Activated T-cell treated with anti-CD3 and anti-CD28 coated beads, Interleukin-2, amount 50 U/mL, for 4 hours (primary cell): ENCODE measurements around the gene MEIS1. TPM values are rescaled to one million over a fixed set of nuclear protein-coding genes. Genes with fewer than 3 reads are reported as not detected.

Source experiments
- ATAC-seq, 2 donors: fragments of 200-7000 bp; cut with Tn5 transposase; one replicate each; pipeline ENCODE4 v1.10.0; 2021
- DNase-seq: peaks from one replicate; pipeline ENCODE4 v3.0.0-alpha.2; 2020
- H3K27me3 Mint-ChIP-seq: one replicate; pipeline ENCODE4 v1.8.0; 2021; ENCODE audit warnings: low read depth, mixed read lengths
- H3K36me3 Mint-ChIP-seq: one replicate; pipeline ENCODE4 v1.8.0; 2022; ENCODE audit warnings: mixed read lengths; ENCODE audit not compliant: insufficient read depth
- H3K4me1 Mint-ChIP-seq: one replicate; pipeline ENCODE4 v1.8.0; 2021; ENCODE audit warnings: low read depth, mixed read lengths
- H3K4me3 Mint-ChIP-seq: one replicate; pipeline ENCODE4 v1.8.0; 2021; ENCODE audit warnings: mild to moderate bottlenecking, moderate library complexity, mixed read lengths
- H3K9me3 Mint-ChIP-seq: one replicate; pipeline ENCODE4 v1.8.0; 2021; ENCODE audit warnings: mixed read lengths
- total RNA-seq, 3 donors: library from RNA; stranded (reverse); gene quantifications; one replicate each; pipeline ENCODE4 v1.2.1, GENCODE V29; 2021

Gene MEIS1
- total RNA-seq, 3 donors from 2014 or later, result 0.46 to 0.53 (median 0.46) TPM

DNA sequence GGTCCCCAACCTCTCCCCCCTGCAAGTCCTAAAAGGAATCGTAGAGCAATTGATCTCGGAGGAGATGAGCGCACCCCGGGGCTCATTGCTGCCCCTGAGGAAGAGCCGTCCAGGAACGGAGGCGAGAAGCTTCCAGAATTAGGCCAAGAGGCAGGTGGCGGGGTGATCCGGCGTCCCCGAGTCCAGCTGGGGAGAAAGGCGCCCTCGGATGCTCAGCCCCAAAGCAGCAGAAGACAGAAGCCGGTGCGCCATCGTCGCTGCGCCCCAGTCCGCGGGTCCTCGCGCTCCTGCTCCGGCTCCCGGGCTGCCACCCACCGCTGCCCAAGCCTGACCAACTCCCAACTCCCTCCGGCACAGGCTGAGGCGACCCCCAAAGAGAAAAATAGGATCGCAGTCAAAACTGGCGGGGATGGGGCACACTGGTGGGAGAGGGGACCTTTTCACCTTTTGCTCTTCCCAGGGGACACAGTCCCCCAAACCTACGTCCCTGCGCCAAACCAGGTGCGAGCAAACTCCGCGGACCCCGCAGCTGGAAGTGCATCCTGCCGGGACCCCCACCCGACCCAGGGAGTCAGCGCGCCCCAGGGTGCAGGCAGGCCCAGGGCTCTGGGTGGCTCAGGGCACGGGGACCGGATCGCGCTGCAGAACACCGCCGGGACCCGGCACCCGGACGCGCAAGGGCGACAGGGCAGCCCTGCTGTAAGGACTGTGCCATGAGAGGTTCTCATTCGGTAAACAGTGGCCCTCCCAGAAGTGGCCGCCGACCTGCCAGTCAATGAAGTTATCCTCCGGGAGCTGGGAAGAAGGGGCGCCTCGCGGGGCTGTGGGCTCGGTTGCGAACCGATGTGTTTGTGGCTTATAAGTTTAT, 8.4 kb upstream of the MEIS1 start:
- no peak for DNase-seq
- ATAC-seq, result no peak
- H3K4me1 Mint-ChIP-seq, result no peaks in the 10 kb centered on the region
- no peak overlapping the region for H3K4me3 Mint-ChIP-seq
- peaks cover 60% of the 10 kb centered on the region for H3K27me3 Mint-ChIP-seq
- no peaks in the 10 kb centered on the region for H3K36me3 Mint-ChIP-seq
- no peaks in the 10 kb centered on the region for H3K9me3 Mint-ChIP-seq

DNA sequence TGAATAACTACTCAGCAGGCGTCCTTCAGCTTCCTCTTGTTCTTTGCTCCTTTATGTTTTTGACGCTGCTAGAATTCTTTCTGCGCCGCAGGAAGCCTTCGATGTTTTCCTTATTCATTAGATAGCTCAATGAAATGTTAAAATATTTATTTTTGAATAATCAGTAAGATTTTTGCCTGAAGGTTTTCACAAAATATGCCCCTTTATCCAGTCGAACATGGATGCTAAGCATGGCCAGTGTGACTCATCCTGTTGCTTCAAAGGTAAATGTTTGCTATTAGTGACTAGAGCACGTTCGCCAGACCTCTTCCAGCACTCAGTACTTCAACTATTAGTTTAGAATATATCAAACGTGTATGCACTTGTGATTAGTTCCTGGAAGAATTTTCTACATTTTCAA, 7.6 kb upstream of the MEIS1 start:
- ATAC-seq, result no peak
- H3K36me3 Mint-ChIP-seq, result no peaks in the 10 kb centered on the region
- H3K4me3 Mint-ChIP-seq, result no peak overlapping the region
- no peaks in the 10 kb centered on the region for H3K4me1 Mint-ChIP-seq
- no peaks in the 10 kb centered on the region for H3K9me3 Mint-ChIP-seq
- peaks cover 66% of the 10 kb centered on the region for H3K27me3 Mint-ChIP-seq
- DNase-seq, result no peak

DNA sequence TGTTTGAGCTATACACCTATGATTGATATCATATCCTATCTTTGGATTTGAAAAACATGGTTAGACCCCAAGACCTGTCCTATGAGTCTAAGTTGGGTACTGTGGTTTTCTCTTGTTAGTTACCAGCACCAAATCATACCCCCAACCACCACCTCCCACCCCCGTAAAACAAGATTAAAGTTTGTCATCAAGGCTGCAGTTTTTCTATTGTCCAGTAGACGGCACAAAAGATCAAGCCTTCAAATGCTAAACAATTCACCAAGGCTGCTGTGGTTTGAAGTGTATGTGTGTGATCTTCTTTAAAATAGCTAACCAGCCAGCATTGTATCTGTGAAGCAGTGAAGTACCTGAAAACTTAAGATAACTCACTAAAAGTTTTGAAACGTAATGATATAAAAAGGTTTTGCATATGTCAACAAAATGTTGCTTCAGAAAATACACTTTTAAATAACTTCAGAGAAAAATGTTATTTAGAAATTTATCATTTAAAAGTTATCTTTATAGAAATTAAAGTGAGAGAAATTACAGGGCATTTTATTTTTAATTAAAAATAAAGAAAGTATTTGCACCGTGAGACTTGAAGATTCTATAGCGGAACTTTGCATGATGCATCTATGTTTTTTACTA, 5.8 kb upstream of the MEIS1 start:
- no peak for ATAC-seq
- Mint-ChIP-seq H3K4me3 (no peak overlapping the region), H3K4me1 (peaks cover 15% of the 10 kb centered on the region), H3K27me3 (peaks cover 72% of the 10 kb centered on the region), H3K9me3 (no peaks in the 10 kb centered on the region), H3K36me3 (no peaks in the 10 kb centered on the region)
- DNase-seq, result no peak

DNA sequence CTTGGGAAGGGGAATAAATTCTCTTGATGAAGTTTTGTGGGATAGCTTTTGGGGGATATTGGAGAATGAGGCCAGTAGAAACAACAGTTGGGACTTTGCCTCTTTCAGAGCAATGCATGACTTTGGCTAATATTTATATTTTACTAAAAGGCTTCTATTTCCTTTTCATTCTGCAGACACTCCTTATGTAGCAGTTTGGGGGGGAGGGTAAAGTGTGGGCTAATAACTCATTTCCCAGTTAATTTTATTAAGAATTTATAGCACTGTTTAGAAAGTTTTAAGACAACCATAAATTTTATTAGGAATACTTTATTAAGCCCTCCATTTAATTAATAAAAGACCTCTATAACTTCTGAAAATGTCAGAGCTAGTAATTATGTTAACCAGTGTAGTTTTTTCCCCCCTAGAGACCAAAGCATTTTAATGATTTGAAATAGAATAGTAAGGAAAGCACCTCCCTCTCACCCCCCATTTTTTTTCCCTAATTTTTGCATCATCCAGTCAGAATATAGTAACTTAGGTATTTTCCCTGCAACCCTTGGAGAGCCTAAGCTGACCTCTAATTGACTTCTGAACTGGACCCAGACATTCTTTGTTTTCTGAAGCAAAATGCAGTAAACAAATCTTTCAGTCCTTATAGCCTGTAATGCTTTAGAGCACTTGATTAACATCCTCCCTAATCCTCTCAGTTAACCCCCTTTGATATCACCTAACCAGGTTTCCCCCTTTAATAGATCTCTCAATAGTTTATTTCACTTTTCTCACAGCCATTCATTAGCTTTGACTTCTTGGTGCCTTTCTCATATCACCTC, 5.0 kb upstream of the MEIS1 start:
- Mint-ChIP-seq H3K36me3 (no peaks in the 10 kb centered on the region), H3K9me3 (no peaks in the 10 kb centered on the region), H3K4me1 (peaks cover 21% of the 10 kb centered on the region), H3K4me3 (no peak overlapping the region), H3K27me3 (peaks cover 76% of the 10 kb centered on the region)
- no peak for ATAC-seq
- no peak for DNase-seq

DNA sequence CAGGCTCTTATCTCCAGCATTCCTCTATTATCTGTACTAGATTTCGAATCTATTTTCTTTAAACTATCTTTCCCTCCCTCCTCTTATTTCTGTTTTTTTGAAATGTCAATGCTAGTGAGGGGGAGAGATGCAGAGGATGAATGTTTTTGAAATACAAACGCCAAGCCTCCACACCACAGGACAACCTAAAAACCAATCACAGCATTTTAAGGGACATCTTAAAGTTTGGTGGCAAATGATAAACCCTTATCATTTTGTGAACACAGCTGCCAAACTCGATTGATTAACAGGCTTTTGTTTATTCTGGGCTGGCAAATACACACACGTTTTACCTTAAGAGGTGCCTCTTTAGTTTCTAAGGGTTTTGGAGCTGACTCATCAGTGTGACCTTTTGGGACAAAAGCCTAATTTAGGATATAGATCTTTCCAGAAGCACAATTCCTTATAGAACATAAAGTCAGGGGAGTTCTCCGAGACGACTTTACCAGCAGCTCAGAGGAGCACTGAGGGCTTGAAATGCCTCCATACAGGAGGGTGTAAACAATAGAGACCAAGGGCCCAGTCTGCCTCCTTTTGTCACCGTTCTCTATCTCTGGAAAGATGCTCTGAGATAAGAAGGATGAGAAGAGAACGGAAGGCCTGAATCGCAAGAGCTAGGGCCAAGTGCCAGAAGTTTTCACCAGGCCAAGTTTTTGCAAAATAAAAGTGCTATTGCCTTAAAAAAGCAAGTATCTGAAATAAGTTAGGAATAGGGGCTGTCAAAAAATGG, 4.2 kb upstream of the MEIS1 start:
- H3K4me3 Mint-ChIP-seq, result no peak overlapping the region
- H3K36me3 Mint-ChIP-seq, result no peaks in the 10 kb centered on the region
- DNase-seq (no peak), ATAC-seq (no peak)
- peaks cover 76% of the 10 kb centered on the region for H3K27me3 Mint-ChIP-seq
- H3K9me3 Mint-ChIP-seq, result no peaks in the 10 kb centered on the region
- peaks cover 29% of the 10 kb centered on the region for H3K4me1 Mint-ChIP-seq

DNA sequence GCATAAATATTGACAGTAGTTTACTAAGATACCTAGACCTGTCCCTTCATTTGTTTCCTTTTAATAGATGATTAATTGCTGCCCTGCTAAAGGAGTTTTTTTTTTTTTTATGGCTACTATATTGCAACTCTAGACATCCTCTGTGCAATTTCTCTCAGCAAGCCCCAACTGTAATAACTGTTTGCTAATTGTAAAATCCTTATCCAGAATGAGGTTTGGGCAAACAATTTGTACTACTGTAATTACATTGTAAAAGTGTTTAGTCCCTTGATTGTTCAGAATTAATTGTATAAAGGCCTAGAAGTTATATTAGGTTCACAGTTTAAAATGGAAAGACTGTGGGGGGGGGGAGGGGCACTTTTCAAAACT, 3.7 kb upstream of the MEIS1 start:
- no peak for ATAC-seq
- Mint-ChIP-seq H3K4me3 (no peak overlapping the region), H3K36me3 (no peaks in the 10 kb centered on the region), H3K4me1 (peaks cover 30% of the 10 kb centered on the region), H3K27me3 (peaks cover 73% of the 10 kb centered on the region), H3K9me3 (no peaks in the 10 kb centered on the region)
- no peak for DNase-seq

DNA sequence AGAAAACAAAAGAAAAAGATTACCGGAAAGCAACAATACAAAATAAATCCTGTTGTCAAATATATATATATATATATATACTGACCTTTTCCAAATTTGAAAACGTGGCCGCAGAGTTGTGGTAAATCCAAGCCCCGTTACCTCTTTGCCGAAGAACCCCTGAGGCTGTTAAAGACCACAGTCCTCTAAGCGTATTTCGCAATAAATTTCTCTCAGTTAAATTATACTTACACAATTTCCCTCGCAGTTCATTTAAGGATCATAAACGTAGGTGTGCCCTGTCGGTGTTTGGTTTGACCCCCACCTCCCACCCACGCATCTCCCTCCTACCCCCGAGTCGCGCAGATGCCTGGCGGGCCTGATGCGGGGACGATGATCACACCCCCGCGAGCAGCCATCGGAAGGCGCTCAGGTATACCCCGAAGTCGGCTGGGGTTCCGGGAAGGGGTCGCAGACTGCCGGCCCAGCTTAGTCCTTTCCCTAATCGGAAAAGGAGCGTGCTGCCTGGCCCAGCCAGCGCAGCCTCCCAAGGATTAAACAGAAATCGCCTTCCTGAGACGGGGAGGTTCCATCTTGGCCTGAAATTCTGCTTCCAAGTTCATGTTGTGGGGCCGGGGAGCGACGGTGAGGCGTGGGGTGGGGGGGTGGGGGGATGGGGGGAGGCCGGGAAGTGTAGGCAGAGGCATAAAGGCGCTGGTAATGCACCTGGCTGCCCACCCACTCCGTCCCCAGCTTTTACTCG, 2.9 kb upstream of the MEIS1 start:
- Mint-ChIP-seq H3K36me3 (no peaks in the 10 kb centered on the region), H3K9me3 (no peaks in the 10 kb centered on the region), H3K4me3 (no peak overlapping the region), H3K4me1 (peaks cover 30% of the 10 kb centered on the region), H3K27me3 (peaks cover 73% of the 10 kb centered on the region)
- ATAC-seq (no peak), DNase-seq (no peak)

DNA sequence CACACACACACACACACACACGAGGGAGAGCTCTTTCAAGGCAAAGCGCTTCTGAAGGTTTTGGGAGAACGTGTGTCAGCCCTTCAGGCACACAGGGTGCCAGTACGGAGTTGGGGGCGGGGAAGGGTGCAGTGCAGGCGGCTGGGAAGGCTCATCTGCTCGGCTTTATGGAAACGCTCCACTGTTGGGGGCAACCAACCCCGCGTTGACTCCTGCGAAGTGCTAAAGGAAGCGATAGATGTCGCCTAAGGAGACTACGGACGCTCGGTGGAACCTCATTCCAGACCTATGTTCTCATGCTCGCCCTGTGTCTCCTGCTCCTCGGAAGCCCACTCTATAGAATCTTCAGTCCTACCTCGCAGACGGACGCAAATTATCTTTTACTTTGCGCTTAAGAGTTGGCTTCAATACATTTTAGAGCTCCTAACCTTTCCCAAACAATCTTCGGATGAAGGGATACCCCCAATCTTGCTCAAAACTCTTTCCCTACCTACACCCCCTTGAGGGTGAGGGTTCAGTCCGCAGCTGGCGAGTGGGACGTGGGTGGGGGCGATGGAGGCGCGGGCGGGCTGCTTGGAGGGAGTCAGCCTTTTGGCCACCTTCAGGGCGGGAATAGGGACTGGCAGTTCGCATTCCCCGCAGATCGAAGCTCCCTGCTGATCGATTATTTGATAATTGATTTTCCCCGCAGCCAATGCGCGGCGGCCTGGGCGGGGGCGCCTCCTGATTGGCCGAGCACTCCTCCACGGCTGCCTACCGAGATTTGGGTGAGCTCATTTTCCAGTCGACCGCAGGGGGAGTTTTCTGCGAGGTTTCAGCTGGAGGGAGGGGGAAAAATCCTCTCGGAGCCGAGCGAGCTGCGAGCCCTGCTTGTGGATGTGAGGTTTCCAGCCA, 1.9 kb upstream of the MEIS1 start:
- ATAC-seq (peak; percentile 21 to 27), DNase-seq (no peak)
- H3K9me3 Mint-ChIP-seq, result no peaks in the 10 kb centered on the region
- peak overlapping the region; percentile 81 for H3K4me3 Mint-ChIP-seq
- no peaks in the 10 kb centered on the region for H3K36me3 Mint-ChIP-seq
- H3K4me1 Mint-ChIP-seq, result peaks cover 30% of the 10 kb centered on the region
- peaks cover 73% of the 10 kb centered on the region for H3K27me3 Mint-ChIP-seq

DNA sequence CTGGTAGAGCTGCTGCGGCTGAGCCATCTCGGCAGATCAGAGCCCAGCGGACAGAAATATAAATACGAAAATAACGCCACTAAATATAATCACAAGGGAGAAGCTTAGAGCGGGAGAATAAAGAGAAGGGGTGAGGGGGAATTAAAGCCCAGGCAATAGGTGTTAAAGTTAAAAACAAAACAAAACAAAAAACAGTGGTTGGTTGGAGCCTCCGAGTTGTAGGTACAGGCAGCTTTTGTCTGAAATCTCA, 1.3 kb upstream of the MEIS1 start:
- H3K27me3 Mint-ChIP-seq, result peaks cover 77% of the 10 kb centered on the region
- H3K4me3 Mint-ChIP-seq, result peak overlapping the region; percentile 81
- no peak for ATAC-seq
- H3K9me3 Mint-ChIP-seq, result no peaks in the 10 kb centered on the region
- H3K4me1 Mint-ChIP-seq, result peaks cover 30% of the 10 kb centered on the region
- DNase-seq, result no peak
- no peaks in the 10 kb centered on the region for H3K36me3 Mint-ChIP-seq

DNA sequence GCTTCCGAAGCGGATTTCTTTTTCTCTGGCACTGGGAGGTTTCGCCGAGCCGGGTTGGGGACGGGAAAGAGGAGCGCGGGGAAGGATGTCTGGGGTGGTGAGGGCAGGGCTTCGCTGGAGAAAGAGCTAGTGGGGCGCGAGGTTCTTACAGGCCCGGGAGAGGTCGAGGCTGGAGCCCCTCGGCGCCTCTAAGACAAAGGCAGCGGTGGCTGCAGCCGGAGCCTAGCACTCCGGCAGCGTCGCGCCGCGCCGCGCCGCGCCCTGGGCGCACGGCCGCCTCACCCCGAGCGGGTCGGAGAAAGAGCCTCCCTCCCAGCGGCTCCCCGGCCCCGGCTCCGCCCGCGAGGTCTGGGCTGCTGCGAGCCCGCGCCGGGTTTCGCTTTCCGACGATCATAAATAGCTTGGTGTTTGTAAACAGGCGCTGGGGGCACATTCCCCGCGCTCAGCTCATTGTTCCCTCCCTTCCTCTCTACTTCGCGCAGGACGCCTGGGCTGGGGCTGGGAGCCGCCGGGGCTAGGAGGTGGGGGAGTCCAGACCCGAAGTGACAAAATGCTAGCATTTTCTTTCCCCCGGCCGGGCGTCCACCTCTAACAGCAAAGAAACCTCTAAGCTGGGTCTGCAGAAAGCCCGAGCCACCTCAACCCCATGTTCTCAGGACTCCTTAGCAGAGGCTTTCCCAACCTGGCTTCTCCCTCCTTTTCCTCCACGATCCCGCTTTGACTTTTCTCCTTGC, 813 bp upstream of the MEIS1 start:
- Mint-ChIP-seq H3K4me3 (peak overlapping the region; percentile 81), H3K4me1 (peaks cover 30% of the 10 kb centered on the region), H3K9me3 (no peaks in the 10 kb centered on the region), H3K27me3 (peaks cover 73% of the 10 kb centered on the region), H3K36me3 (no peaks in the 10 kb centered on the region)
- ATAC-seq (peak; percentile 25 to 27), DNase-seq (no peak)

DNA sequence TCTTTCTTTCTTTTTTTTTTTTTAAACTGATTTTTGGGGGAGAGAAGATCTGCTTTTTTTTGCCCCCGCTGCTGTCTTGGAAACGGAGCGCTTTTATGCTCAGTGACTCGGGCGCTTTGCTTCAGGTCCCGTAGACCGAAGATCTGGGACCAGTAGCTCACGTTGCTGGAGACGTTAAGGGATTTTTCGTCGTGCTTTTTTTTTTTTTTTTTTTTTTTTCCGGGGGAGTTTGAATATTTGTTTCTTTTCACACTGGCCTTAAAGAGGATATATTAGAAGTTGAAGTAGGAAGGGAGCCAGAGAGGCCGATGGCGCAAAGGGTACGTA, 587 bp downstream of the MEIS1 start:
- DNase-seq (no peak), ATAC-seq (no peak)
- no peaks in the 10 kb centered on the region for H3K9me3 Mint-ChIP-seq
- peaks cover 40% of the 10 kb centered on the region for H3K4me1 Mint-ChIP-seq
- no peaks in the 10 kb centered on the region for H3K36me3 Mint-ChIP-seq
- peak overlapping the region; percentile 53 for H3K4me3 Mint-ChIP-seq
- H3K27me3 Mint-ChIP-seq, result peaks cover 79% of the 10 kb centered on the region

DNA sequence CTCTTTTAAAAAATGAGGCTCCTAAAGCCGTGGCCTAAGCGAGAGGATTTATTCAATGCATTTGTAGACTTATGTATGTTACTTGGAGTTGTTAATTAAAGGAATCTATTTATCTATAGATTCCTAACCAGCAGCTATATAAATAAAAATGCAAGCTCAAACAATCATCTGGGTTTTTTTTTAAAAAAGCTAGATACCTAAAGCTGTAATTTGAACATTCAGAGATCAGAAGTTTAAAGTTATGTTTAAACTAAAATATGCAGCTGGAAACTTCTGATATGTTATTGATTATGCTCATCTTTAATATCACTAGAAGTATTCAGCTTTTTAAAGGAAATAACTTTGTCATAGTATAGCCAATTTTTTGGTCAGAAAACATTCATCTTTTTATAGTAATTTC, 1.0 kb downstream of the MEIS1 start:
- Mint-ChIP-seq H3K27me3 (peaks cover 79% of the 10 kb centered on the region), H3K4me3 (peak overlapping the region; percentile 53)

More for the DNA sequence above, 1.0 kb downstream of the MEIS1 start:
- H3K36me3 Mint-ChIP-seq, result no peaks in the 10 kb centered on the region
- ATAC-seq, result no peak
- H3K4me1 Mint-ChIP-seq, result peaks cover 40% of the 10 kb centered on the region
- no peak for DNase-seq
- H3K9me3 Mint-ChIP-seq, result no peaks in the 10 kb centered on the region
